Amniotic stem cell (primary cell): Measurements from ENCODE around the gene KIF26B.

Source experiments
- DNase-seq: peaks from one replicate; lab custom pipeline; 2025; lab: John Stamatoyannopoulos, UW

KIF26B gene

GRCh38 chr1:245465666-245466065, 310.9 kb downstream of the KIF26B start:
- DNase-seq, result no peak

DNA sequence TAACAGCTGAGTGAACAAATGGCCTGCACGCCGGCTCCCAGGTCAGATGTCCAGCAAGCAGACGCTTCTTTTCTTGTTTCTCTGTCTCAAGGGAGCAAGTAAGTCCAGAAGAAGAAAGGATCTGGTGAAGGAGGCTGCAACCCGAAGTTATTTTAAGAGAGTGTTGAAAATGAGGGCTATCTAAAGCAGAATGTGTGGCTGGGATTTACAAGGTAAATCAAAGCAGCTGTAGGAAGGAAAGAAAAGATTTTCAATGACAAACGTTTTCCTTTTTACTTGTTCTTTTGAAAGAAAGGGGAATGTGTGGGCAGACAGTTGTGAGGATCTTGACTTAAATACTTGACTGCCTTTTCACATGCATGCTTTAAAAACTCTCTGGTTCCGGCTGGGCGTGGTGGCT, 311.5 kb downstream of the KIF26B start:
- DNase-seq, result no peak

- no peak for DNase-seq
Observed at GRCh38 chr1:245467804-245468203, 313.0 kb downstream of the KIF26B start.

DNA sequence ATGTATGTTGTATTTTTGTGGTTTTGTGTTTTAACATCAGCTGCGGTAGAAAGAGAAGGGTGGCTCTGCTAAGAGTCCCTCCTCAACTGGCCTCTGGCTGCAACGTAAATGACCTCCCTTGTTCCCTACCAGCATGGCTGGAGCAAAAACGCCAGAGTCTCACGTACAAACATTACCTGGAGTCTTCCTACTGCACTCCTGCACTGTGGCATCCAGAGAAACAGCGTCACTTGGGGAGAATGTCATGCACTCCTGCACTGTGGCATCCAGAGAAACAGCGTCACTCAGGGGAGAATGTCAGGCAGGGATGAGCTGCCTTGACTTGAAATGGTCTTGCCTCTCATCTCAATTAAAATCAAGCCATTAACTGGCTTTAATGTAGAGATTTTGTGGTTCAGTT, 314.2 kb downstream of the KIF26B start:
- DNase-seq, result no peak

DNA sequence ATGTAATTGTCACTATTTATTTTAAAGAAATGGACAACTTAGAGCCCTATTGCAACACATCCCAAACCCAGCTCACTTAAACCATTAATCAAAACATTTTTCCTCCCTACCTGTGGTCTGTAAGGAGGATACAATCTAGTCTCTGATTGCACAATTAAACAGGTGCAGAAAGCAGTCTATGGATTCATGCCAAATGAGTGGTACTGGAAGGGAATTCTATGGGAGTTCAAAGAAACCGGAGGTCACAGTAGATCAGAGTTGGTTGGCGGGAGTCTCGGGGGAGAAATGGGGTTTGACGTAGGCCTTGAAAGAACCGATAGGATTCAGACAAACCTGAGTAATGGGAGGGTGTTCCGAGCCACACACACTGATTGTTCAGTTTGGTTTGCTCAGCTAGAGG, 314.9 kb downstream of the KIF26B start:
- DNase-seq, result no peak

GRCh38 chr1:245475126-245475525, 320.3 kb downstream of the KIF26B start:
- no peak for DNase-seq

DNA sequence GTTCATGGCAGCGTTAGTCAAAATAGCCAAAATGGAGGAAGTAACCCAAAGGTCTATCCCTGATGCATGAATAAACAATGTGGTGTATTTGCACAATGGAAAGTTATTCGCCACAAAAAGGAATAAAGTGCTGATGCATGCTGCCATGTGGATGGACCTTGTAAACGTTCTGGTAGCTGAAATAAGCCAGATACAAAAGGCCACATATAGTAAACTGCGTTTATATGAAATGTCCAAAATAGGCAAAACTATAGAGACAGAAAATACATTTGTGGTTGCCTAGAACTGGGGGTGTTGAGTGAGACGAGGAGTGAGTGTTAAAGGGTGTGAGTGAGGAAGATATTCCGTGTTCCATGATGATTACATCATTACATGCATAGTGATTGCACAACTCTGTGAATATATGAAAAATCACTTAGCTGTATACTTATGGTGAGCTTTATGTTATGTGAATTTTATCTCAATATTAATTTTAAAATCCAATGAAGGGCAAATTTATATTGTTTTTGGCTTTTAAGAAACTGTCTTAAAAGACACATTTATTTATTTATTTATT, 321.3 kb downstream of the KIF26B start:
- no peak for DNase-seq

- no peak for DNase-seq
Observed at GRCh38 chr1:245477941-245478340, 323.2 kb downstream of the KIF26B start.

DNA sequence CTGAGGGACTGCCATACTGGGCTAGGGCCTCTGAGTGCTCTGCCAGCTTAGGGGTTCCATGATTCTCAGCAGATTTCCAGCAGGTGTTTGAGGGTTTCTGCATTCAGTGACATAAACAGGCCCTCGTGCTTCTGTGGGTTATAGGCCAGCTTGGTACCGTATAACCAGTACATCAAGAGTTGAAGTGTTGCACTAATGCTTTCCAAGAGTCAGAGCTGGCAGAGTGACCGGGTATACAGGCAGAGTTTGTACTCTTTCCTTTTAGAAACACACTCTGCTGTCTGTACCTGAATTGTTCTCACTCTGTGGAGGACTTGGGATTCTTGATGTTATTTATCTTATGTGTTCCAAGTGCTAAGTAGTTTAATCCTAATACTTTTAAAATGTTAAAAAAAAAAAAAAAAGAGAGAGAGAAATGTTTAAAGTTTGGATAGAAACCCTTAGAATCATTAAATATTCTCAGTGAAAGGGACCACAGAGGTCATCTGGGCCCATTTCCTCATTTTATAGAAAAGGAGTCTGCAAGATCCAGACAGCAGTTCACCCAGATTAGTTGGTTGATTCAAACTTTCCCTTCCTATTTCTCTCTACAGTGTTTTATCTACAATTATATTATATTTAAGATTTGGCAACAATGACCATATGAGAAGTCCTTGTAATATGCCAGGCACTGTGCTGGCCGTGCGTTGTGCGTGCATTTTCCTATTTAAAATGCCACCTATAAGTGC, 325.8 kb downstream of the KIF26B start:
- no peak for DNase-seq

- no peak for DNase-seq
Observed at GRCh38 chr1:245481261-245481660, 326.5 kb downstream of the KIF26B start.

- DNase-seq, result no peak
Observed at GRCh38 chr1:245483247-245483646, 328.5 kb downstream of the KIF26B start.

DNA sequence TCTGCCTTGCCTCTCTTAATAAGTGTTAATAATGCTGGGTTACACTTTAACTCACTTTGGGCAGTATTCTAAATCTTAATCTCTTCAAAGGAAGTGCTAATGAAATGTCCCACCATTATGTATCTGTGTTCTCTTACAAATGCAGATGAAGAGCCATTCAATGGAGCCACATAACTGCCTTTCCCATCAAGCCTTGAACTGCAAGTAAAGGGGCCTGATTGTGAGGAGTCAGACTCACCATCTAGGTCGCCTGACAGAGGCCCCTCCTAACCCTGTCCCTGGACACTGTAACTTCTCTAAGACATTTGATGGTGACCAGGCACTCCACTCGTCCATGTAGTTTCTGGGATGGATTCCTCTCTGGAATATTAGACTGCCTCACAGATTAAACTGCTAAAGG, 329.4 kb downstream of the KIF26B start:
- no peak for DNase-seq

- DNase-seq, result no peak
Observed at GRCh38 chr1:245485996-245486395, 331.2 kb downstream of the KIF26B start.

GRCh38 chr1:245486775-245487470, 332.1 kb downstream of the KIF26B start:
- DNase-seq, result no peak

GRCh38 chr1:245488346-245489129, 333.8 kb downstream of the KIF26B start:
- no peak for DNase-seq

DNA sequence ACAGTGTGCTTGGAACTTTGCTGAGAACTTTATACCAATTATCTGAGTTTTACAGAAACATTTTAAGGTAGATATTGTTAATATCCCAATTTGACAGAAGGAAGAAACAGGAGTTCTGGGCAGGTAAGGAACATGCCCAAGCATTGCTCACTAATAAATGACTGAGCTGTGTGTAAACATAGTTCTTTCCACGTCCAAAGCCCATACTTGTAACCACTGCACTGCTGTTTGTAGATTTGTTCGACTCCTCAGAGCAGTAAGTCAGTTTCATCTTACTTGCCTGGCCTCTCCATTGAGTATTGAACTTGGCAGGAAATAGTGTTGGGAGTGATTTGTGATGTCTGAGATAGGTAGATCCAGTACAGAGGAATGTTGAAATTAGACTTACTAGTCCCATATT, 335.1 kb downstream of the KIF26B start:
- DNase-seq, result no peak

DNA sequence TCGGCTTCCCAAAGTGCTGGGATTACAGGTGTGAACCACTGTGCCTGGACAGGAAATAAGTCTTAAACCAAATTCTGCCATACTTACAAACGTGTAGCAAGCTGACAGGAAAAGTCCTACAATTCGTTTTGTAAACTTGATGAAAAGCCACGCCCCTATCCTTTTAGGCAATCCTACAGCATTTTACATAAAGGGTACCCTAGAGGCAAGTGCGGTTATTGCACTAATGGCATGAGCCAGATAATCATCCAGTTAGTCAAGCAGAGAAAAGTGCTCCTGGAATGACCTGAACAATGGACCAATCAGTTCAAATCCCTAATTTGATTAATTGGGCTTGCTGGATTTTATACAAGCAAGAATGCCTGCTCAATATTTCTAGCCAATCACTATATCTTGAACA, 338.2 kb downstream of the KIF26B start:
- DNase-seq, result no peak

GRCh38 chr1:245495681-245496080, 340.9 kb downstream of the KIF26B start:
- no peak for DNase-seq

GRCh38 chr1:245500546-245500945, 345.8 kb downstream of the KIF26B start:
- peak; percentile 35 for DNase-seq

- no peak for DNase-seq
Observed at GRCh38 chr1:245501633-245502032, 346.8 kb downstream of the KIF26B start.

GRCh38 chr1:245503548-245503947, 348.8 kb downstream of the KIF26B start:
- DNase-seq, result no peak

GRCh38 chr1:245510144-245510543, 355.4 kb downstream of the KIF26B start:
- no peak for DNase-seq
